ENCODE results near the gene PRKAR1B.

PRKAR1B gene

GRCh38 chr7:515628-516027 lies 211.5 kb downstream of the PRKAR1B start:
- no peak for TF ChIP-seq EZH2phosphoT487 (IDR thresholded peaks at IDR 0.05; ENCODE audit: borderline replicate concordance)
- TF ChIP-seq, protein P1, sequence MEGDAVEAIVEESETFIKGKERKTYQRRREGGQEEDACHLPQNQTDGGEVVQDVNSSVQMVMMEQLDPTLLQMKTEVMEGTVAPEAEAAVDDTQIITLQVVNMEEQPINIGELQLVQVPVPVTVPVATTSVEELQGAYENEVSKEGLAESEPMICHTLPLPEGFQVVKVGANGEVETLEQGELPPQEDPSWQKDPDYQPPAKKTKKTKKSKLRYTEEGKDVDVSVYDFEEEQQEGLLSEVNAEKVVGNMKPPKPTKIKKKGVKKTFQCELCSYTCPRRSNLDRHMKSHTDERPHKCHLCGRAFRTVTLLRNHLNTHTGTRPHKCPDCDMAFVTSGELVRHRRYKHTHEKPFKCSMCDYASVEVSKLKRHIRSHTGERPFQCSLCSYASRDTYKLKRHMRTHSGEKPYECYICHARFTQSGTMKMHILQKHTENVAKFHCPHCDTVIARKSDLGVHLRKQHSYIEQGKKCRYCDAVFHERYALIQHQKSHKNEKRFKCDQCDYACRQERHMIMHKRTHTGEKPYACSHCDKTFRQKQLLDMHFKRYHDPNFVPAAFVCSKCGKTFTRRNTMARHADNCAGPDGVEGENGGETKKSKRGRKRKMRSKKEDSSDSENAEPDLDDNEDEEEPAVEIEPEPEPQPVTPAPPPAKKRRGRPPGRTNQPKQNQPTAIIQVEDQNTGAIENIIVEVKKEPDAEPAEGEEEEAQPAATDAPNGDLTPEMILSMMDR (conservative IDR thresholded peaks at IDR 0.05; ENCODE audit: low read length) = no peak
- Histone ChIP-seq H4K20me1 (ENCODE audit: insufficient read depth, low read length, poor library complexity, severe bottlenecking) (peaks cover 2% of the 10 kb centered on the region), H3K27me3 (ENCODE audit: insufficient read depth, low read length, poor library complexity, severe bottlenecking) (peaks cover 21% of the 10 kb centered on the region), H3K9me3 (ENCODE audit: insufficient read depth, low read depth, low read length) (no peaks in the 10 kb centered on the region), H2AFZ (ENCODE audit: low read length) (no peak overlapping the region), H3K79me2 (ENCODE audit: insufficient read depth, low read length) (no peaks in the 10 kb centered on the region), H3K9me2 (replicated peaks; ENCODE audit: low read depth, low read length) (no peaks in the 10 kb centered on the region), H3K4me3 (ENCODE audit: low read length, poor library complexity, severe bottlenecking) (no peak overlapping the region), H3K9ac (ENCODE audit: low read depth, low read length, poor library complexity, severe bottlenecking) (no peak overlapping the region), H3K4me1 (ENCODE audit: insufficient read depth, low read length, poor library complexity, severe bottlenecking) (no peaks in the 10 kb centered on the region), H3K36me3 (ENCODE audit: insufficient read depth, low read length) (no peaks in the 10 kb centered on the region), H3F3A (ENCODE audit: low read depth) (no peaks in the 10 kb centered on the region), H3K4me2 (ENCODE audit: low read depth, low read length, poor library complexity, severe bottlenecking) (no peak overlapping the region)

- Histone ChIP-seq H4K20me1 (ENCODE audit: insufficient read depth, low read length, poor library complexity, severe bottlenecking) (no peaks in the 10 kb centered on the region), H3K9me2 (replicated peaks; ENCODE audit: low read depth, low read length) (no peaks in the 10 kb centered on the region), H3K4me1 (ENCODE audit: insufficient read depth, low read length, poor library complexity, severe bottlenecking) (no peaks in the 10 kb centered on the region), H3K4me3 (ENCODE audit: low read length, poor library complexity, severe bottlenecking) (no peak overlapping the region), H3K9ac (ENCODE audit: low read depth, low read length, poor library complexity, severe bottlenecking) (no peak overlapping the region), H3K27me3 (ENCODE audit: insufficient read depth, low read length, poor library complexity, severe bottlenecking) (peaks cover 14% of the 10 kb centered on the region), H3K79me2 (ENCODE audit: insufficient read depth, low read length) (no peaks in the 10 kb centered on the region), H3K9me3 (ENCODE audit: insufficient read depth, low read depth, low read length) (no peaks in the 10 kb centered on the region), H2AFZ (ENCODE audit: low read length) (no peak overlapping the region), H3K36me3 (ENCODE audit: insufficient read depth, low read length) (no peaks in the 10 kb centered on the region), H3F3A (ENCODE audit: low read depth) (no peaks in the 10 kb centered on the region), H3K4me2 (ENCODE audit: low read depth, low read length, poor library complexity, severe bottlenecking) (no peak overlapping the region)
- TF ChIP-seq, protein P1 (conservative IDR thresholded peaks at IDR 0.05; ENCODE audit: low read length) = no peak
These were observed 212.2 kb downstream of the PRKAR1B start for GRCh38 chr7:514651-515598.

DNA sequence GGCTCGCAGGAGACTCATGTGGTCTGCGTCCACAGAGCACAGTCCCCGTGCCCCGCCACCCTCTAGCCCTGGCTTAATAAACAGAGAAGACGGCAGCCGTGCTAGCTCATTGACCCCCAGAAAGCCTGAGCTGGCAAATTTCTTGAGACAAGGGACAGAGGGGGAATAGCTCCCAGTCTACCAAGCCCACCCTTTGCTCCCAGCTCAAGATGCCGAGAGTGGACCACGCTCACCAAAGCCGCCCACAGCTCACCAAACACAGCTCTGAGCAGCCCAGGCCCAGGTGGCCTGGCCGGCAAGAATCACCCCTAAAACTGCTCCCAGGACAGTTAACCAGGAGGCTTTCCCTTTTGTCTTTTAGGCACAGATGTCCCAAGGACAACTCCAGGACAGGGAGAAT lies 212.8 kb downstream of the PRKAR1B start:
- H3K4me2 ChIP-seq (ENCODE audit: low read depth, low read length, poor library complexity, severe bottlenecking) = no peak overlapping the region
- H3K27me3 ChIP-seq (ENCODE audit: insufficient read depth, low read length, poor library complexity, severe bottlenecking) = peaks cover 14% of the 10 kb centered on the region
- H3K4me1 ChIP-seq (ENCODE audit: insufficient read depth, low read length, poor library complexity, severe bottlenecking) = no peaks in the 10 kb centered on the region
- TF ChIP-seq, protein P1 (conservative IDR thresholded peaks at IDR 0.05; ENCODE audit: low read length) = no peak
- no peak for TF ChIP-seq EZH2phosphoT487 (IDR thresholded peaks at IDR 0.05; ENCODE audit: borderline replicate concordance)
- no peaks in the 10 kb centered on the region for H3K79me2 ChIP-seq (ENCODE audit: insufficient read depth, low read length)
- H3K4me3 ChIP-seq (ENCODE audit: low read length, poor library complexity, severe bottlenecking) = no peak overlapping the region
- H4K20me1 ChIP-seq (ENCODE audit: insufficient read depth, low read length, poor library complexity, severe bottlenecking) = no peaks in the 10 kb centered on the region
- no peak overlapping the region for H3K9ac ChIP-seq (ENCODE audit: low read depth, low read length, poor library complexity, severe bottlenecking)
- no peaks in the 10 kb centered on the region for H3K9me2 ChIP-seq (replicated peaks; ENCODE audit: low read depth, low read length)
- H3F3A ChIP-seq (ENCODE audit: low read depth) = no peaks in the 10 kb centered on the region
- H2AFZ ChIP-seq (ENCODE audit: low read length) = no peak overlapping the region
- no peaks in the 10 kb centered on the region for H3K36me3 ChIP-seq (ENCODE audit: insufficient read depth, low read length)
- no peaks in the 10 kb centered on the region for H3K9me3 ChIP-seq (ENCODE audit: insufficient read depth, low read depth, low read length)

Measured in Loucy (cell line).